ENCODE results near the gene EPS8.

Gene EPS8

GRCh38 chr12:15789220-15790171 lies at the start of gene EPS8:
TSS of gene EPS8 (minus strand) at chr12:15789388. CDS start at chr12:15682951, 106,437 bp downstream.
- DNase-seq = peak; percentile 90

- DNase-seq = no peak
These were observed 48.1 kb upstream of the EPS8 start for GRCh38 chr12:15837141-15837790.

- no peak for DNase-seq
These were observed 45.4 kb upstream of the EPS8 start for GRCh38 chr12:15834575-15834974.

- no peak for DNase-seq
These were observed 42.3 kb upstream of the EPS8 start for GRCh38 chr12:15831315-15831978.

GRCh38 chr12:15830538-15830937 lies 41.4 kb upstream of the EPS8 start:
- no peak for DNase-seq

- no peak for DNase-seq
These were observed 40.8 kb upstream of the EPS8 start for GRCh38 chr12:15829949-15830348.

GRCh38 chr12:15829255-15829654 lies 40.1 kb upstream of the EPS8 start:
- no peak for DNase-seq

- DNase-seq = no peak
These were observed 37.9 kb upstream of the EPS8 start for GRCh38 chr12:15827136-15827535.

- no peak for DNase-seq
These were observed 35.3 kb upstream of the EPS8 start for GRCh38 chr12:15824516-15824915.

GRCh38 chr12:15823360-15824128 lies 34.4 kb upstream of the EPS8 start:
- no peak for DNase-seq

- DNase-seq = no peak
These were observed 30.7 kb upstream of the EPS8 start for GRCh38 chr12:15819644-15820437.

- no peak for DNase-seq
These were observed 29.2 kb upstream of the EPS8 start for GRCh38 chr12:15818418-15818817.

- no peak for DNase-seq
These were observed 26.5 kb upstream of the EPS8 start for GRCh38 chr12:15815730-15816129.

- no peak for DNase-seq
These were observed 22.3 kb upstream of the EPS8 start for GRCh38 chr12:15811214-15812127.

GRCh38 chr12:15808652-15809051 lies 19.5 kb upstream of the EPS8 start:
- no peak for DNase-seq

- DNase-seq = no peak
These were observed 19.1 kb upstream of the EPS8 start for GRCh38 chr12:15808250-15808649.

GRCh38 chr12:15806826-15807225 lies 17.6 kb upstream of the EPS8 start:
- DNase-seq = no peak

- DNase-seq = no peak
These were observed 12.9 kb upstream of the EPS8 start for GRCh38 chr12:15801770-15802744.

- no peak for DNase-seq
These were observed 11.1 kb upstream of the EPS8 start for GRCh38 chr12:15800278-15800677.

- DNase-seq = no peak
These were observed 8.6 kb upstream of the EPS8 start for GRCh38 chr12:15797818-15798217.
